Aortic smooth muscle cell (primary cell): ENCODE results near the gene G6PC3. TPM values are rescaled to one million over a fixed set of nuclear protein-coding genes. Genes with fewer than 3 reads are reported as not detected.

Source experiments
- total RNA-seq: library from RNA; depleted of rRNA; stranded (reverse); fragments of >200 nt; gene quantifications from 2 replicates; pipeline ENCODE4 v1.2.3, GENCODE V29; 2014

Gene G6PC3, protein sequence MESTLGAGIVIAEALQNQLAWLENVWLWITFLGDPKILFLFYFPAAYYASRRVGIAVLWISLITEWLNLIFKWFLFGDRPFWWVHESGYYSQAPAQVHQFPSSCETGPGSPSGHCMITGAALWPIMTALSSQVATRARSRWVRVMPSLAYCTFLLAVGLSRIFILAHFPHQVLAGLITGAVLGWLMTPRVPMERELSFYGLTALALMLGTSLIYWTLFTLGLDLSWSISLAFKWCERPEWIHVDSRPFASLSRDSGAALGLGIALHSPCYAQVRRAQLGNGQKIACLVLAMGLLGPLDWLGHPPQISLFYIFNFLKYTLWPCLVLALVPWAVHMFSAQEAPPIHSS
- total RNA-seq: 18.0 and 24.6 TPM in 2 replicates

DNA sequence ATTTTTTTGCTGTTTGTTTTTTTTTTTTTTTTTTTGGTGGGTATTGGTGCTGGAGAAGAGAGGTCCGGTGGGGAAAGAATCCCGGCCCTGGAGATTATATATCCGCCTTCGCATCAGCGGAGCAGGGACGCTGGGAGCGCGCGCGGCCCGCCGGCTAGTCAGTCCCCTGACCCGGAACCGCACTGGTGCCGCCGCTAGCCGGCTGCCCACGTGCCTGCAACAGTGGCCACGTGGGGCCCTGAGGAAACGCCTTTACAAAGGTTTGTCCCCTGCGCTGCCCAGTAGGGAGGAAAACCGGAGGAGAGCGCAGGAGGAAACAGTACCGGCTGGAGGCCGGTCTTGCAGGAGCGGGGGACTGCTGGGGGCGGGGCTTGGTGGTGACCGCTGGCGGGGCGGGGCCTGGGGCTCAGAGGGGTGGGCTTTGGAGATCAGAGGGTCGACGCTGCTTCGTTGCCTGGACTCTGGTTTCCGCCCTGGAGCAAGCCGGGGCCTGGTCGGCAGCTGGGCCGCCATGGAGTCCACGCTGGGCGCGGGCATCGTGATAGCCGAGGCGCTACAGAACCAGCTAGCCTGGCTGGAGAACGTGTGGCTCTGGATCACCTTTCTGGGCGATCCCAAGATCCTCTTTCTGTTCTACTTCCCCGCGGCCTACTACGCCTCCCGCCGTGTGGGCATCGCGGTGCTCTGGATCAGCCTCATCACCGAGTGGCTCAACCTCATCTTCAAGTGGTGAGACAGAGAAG lies at the start of gene G6PC3:
Gene G6PC3, plus strand, starts transcription at position 281 of the 743 bp plus-strand sequence. Its CDS starts 231 bp downstream, at position 512.

DNA sequence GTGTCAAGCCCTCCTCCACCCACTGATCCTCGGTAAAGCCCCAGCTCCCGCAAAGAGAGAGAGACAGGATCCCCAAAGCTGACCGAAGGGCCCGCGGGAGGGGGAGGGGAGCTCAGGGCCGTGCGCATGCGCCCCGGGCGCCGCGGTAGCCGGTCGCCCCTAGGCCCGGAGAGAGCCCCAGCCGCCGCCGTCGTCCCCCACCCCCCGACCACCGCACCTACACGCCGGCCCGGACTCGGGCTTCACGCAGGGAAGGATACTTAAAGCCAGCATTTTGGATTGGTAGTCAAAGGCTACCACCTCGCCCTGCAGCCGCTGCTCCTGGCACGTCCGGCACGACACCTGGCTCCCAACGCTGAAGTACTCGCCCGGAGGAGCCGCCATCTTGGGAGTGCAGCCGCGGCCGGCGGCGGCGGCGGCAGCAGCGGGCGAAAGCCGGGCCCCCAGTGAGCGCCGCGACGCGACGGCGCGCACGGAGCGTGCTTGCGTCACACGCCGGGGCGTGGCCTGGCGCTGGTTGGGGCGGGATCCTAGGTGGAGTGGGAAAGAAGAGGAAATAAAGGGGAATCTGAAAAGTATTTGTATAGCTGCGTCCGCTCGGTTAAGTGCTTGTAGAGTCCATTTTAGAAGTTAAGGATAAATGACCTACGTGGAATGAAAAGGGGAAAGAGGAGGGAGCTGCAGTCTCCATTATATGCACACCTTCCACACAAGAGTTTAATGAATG lies 4.2 kb upstream of the G6PC3 start, which contains the start of gene LSM12:
Gene LSM12, minus strand, starts transcription at position 468 of the 727 bp plus-strand sequence. Its CDS starts 84 bp downstream, at position 384.

DNA sequence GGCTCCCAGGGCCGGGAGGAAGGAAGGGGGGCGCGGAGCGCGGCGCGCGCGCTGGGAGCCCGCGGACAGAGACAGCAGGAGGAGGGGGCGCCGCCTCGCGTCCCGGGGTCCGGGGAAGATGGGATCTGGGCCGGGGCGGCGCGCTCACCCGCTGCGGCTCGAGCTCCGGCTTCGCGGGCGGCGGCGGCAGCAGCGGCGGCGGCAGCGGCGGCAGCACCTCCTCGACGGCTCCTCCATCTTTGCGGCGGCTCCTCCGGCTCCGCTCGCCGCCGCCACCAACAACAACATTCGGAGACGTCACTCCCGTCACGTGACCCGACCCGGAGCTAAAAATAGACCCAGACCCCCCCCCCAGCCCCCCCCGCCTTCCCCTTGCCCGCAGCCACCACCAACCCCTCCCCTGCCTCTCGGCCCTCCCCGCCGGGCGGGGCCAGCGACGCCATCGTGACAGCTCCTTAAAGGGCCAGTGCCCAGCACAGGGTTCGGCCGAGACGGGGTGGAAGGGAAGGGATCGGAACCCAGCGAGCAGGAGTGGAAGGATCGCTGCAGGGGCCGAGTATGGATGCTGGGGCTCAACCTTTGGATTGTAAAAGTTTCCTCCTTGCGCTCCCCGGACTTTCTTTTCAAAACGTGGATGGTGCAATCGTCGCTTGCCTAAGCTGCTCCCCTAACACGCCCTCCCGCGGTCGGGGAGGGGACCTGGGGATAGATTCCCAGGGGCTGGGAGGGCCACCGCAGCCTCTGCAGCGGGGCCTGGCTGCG lies 53.0 kb downstream of the G6PC3 start, which contains the start of gene HDAC5:
Gene HDAC5, minus strand, starts transcription at position 286 of the 762 bp plus-strand sequence. CDS start 6,126 bp downstream, outside the sequence.

Other genes starting within 250 kb of the G6PC3 start
- gene MPP3, start 237.6 kb upstream of the G6PC3 start, total RNA-seq: 6.7 and 6.8 TPM in 2 replicates
- not detected in 2 replicates for gene CD300LG, start 223.6 kb upstream of the G6PC3 start, total RNA-seq
- 2.0 and 2.3 TPM in 2 replicates for gene MPP2, start 163.2 kb upstream of the G6PC3 start, total RNA-seq
- not detected in 2 replicates for gene PPY, start 128.3 kb upstream of the G6PC3 start, total RNA-seq
- not detected in 2 replicates for gene PYY, start 116.8 kb upstream of the G6PC3 start, total RNA-seq
- gene NAGS, start 66.1 kb upstream of the G6PC3 start, total RNA-seq: 0.93 and 1.3 TPM in 2 replicates
- gene TMEM101, start 55.8 kb upstream of the G6PC3 start, total RNA-seq: 63.7 and 71.7 TPM in 2 replicates
- gene LSM12, start 4.1 kb upstream of the G6PC3 start, total RNA-seq: 22.7 and 25.5 TPM in 2 replicates
- 51.0 and 88.3 TPM in 2 replicates for gene HDAC5, start 52.9 kb downstream of the G6PC3 start, total RNA-seq
- gene HROB, start 71.2 kb downstream of the G6PC3 start, total RNA-seq: 1.1 and 2.2 TPM in 2 replicates
- gene ASB16, start 100.0 kb downstream of the G6PC3 start, total RNA-seq: 0.13 and 0.44 TPM in 2 replicates
- gene TMUB2, start 116.2 kb downstream of the G6PC3 start, total RNA-seq: 23.5 and 25.2 TPM in 2 replicates
- gene ATXN7L3, start 129.1 kb downstream of the G6PC3 start, total RNA-seq: 31.8 and 32.4 TPM in 2 replicates
- 58.3 and 62.9 TPM in 2 replicates for gene UBTF, start 148.9 kb downstream of the G6PC3 start, total RNA-seq
- gene SLC4A1, start 197.4 kb downstream of the G6PC3 start, total RNA-seq: not detected in 2 replicates
- 0.13 and 0.31 TPM in 2 replicates for gene RUNDC3A, start 237.9 kb downstream of the G6PC3 start, total RNA-seq